Hindlimb muscle (tissue), 1 donor: ENCODE measurements around the gene TSPAN16. TPM values are rescaled to one million over a fixed set of nuclear protein-coding genes. Genes with fewer than 3 reads are reported as not detected.
"Not testable (repeated sequence)": the region's sequence is repeated elsewhere in the genome, so short reads cannot be mapped to it uniquely, and the experiment has no call there.

Experiments used
- DNase-seq: peaks from one replicate; pipeline ENCODE4 v3.0.0-alpha.2; 2013
- polyA plus RNA-seq: library from polyadenylated mRNA; unstranded; fragments of 120-200 nt; gene quantifications from one replicate; pipeline ENCODE4 v1.2.1, GENCODE V29; 2013; ENCODE audit not compliant: insufficient read length

TSPAN16 gene
- polyA plus RNA-seq, 1 donor: not detected

DNA sequence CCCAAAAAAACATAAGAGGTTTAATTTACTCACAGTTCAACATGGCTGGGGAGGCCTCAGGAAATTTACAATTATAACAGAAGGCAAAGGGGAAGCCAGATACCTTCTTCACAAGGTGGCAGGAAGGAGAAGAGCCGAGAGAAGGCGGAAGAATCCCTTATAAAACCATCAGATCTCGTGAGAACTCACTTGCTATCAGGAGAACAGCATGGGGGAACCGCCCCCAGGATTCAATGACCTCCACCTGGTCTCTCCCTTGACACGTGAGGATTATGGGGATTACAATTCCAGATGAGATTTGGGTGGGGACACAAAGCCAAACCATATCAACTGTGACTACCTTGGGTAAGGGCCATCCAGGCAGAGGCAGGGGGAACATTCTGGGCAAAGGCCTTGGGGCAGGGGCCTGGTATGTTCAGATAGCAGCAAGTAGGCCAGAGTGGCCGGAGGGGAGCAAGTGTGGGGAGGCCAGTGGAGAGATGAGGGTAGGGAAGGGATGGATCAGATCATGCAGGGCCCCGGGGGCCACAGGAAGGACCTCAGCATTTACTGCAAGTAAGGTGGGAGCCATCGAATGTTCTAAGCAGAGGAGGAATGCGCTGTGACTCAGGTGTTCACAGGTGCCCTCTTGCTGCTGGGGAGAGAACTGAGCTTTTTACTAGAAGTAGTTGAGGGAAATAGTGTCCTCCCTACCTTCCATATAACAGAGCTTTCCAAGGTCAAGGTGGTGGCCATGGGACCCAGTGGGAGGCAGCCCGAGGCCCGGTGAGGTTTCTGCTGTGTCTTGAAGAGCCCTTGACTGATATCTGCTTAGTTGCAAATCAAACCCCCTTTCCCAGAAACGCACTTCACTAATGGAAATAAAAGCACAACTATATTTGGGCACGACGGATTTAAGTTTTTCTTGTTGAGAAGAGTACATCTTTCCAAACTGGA lies 25.5 kb downstream of the TSPAN16 start:
- DNase-seq: no peak

DNA sequence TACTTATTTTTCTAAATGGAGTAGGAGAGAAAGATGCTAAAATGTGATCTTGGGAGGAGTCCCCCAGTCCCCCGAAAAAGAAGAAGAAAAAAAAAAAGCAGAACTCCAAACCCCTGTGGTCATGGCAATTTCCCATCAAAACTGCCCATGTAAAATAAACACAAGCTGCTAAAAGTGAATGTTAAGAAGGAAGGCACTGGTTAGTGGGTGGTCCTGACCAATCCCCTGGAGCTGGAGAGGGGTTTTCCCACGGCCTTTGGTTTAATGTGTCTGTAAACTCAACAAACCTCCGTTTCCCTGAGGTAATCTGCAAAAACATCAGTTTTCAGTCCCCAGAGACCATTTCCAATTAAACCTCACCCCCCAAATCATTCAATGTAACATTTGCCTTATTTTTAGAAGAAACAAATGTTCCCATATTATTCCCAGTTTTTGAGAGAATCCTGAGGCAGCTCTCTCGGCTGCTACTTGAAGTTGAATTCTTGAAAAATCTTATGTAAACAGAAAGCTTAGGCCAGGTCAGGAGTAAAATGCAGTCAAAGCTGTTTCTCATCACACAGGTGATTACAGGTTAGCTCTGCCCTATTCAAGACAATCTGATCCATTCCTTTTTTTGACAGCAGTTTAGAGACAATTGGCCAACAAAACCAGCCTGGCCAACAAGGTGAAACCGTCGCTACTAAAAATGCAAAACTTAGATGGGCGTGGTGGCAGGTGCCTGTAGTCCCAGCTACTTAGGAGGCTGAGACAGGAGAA lies 26.5 kb downstream of the TSPAN16 start:
- no peak for DNase-seq

GRCh38 chr19:11323601-11324078 lies 27.7 kb downstream of the TSPAN16 start:
- no peak for DNase-seq

DNA sequence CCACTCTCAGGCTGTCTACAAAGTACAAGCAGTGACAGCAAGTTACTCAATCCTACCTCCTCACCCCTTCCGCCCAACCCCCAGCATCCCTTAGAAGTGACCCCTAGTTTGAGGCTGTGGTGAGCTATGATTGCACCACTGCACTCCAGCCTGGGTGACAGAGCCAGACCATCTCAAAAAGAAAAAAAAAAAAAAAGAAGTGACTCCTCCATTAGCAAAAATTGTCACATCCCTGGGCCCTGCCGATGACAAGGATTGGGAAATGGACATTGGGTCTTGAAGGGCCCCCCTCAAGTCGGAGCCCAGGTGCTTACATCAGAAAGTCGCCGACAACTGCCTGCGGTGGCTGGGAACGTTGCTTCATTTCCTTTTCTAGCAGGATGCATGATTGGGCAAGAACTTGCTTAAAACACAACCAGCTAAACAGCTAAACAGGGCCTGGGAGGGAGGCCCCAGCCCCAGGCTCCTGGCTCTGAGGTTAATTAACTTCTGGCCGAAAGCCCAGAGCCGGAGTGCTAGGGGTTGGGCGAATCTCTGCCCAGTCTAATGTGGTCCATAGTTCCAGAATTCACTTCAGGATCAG lies 28.2 kb downstream of the TSPAN16 start:
- peak; percentile 64 for DNase-seq

DNA sequence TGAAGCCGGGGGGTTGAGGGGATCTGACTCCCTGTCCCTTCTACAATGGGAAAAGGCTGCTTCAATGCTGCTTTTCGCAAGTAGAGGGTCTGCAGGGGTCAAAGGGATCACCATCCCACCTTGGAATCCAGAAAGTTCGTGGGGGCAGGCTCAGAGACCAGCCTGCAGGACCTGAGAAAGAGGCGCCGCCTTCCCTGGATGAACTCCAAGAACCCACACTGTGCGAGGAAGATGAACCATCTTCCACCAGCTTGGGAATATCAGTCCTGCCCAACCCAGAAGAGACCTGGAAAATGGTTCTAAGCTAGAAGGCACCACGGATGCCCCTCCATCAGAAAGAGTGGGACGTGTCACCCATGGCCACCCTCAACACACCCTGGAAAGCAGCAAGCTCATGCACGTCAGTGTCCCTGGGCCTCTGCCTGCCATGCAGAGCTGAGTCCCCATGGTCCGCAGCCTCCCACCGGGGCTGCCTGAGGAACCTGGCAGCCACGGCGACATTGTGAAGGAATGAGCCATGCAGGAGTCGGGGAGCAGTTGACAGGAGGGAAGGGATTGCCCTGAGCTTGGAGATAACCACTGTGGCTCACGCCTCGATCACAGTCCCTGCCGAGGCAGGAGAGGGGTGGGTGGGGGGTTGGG lies 28.9 kb downstream of the TSPAN16 start:
- no peak for DNase-seq

DNA sequence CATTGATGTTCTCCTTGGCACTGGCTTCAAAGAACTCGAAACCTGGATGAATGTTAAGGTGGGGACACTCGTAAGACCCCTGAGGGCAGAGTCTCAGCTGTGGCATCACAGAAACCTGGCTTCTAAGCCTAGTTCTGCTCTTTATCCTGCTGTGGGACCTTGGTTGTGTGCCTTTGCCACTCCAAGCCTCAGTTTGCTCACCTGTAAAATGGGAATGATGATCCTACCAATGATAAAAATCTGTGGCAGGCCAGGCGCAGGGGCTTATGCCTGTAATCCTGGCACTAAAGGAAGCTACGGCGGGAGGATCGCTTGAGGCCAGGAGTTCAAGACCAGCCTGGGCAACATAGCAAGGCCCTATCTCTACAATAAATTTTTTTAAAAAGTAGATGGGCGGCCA lies 29.6 kb downstream of the TSPAN16 start:
- DNase-seq: no peak

- DNase-seq: no peak
These were observed 34.2 kb downstream of the TSPAN16 start for GRCh38 chr19:11330127-11330526.

DNA sequence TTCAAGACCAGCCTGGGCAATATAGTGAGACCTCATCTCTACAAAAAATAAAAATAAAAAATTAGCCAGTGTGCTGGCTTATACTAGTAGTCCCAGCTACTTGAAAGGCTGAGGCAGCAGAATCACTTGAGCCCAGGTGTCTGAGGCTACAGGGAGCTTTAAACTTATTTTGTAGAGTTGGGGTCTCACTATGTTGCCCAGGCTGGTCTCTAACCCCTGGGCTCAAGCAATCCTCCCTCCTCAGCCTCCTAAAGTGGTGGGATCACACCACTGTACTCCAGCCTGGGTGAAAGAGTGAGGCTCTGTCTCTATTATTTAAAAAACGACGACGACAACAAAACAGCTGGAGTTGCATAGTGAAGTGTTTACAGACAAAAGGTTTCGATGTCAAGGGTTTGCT lies 35.5 kb downstream of the TSPAN16 start:
- DNase-seq: no peak

- no peak for DNase-seq
These were observed 36.9 kb downstream of the TSPAN16 start for GRCh38 chr19:11332822-11333221.

GRCh38 chr19:11333838-11334237 lies 37.9 kb downstream of the TSPAN16 start:
- DNase-seq: not testable (repeated sequence)

- DNase-seq: no peak
These were observed 39.6 kb downstream of the TSPAN16 start for GRCh38 chr19:11335449-11336146.

DNA sequence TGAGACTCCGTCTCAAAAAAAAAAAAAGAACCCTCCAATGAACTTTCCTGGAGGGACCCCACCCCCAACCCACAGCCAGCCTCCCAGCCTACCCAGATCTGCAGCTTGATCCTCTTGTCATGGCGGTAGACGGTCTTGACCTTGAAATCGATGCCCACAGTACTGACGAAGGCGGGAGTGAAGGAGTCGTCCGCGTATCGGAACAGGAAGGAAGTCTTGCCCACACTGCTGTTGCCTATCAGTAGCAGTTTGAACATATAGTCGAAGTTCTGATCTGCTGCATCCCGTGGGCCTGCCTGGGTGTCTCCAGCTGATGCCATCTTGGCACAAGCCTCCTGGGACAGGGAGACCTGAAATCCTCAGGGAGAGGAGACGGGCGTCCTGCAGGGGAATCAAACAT lies 41.1 kb downstream of the TSPAN16 start:
- DNase-seq: no peak

- no peak for DNase-seq
These were observed 42.2 kb downstream of the TSPAN16 start for GRCh38 chr19:11338121-11338520.

DNA sequence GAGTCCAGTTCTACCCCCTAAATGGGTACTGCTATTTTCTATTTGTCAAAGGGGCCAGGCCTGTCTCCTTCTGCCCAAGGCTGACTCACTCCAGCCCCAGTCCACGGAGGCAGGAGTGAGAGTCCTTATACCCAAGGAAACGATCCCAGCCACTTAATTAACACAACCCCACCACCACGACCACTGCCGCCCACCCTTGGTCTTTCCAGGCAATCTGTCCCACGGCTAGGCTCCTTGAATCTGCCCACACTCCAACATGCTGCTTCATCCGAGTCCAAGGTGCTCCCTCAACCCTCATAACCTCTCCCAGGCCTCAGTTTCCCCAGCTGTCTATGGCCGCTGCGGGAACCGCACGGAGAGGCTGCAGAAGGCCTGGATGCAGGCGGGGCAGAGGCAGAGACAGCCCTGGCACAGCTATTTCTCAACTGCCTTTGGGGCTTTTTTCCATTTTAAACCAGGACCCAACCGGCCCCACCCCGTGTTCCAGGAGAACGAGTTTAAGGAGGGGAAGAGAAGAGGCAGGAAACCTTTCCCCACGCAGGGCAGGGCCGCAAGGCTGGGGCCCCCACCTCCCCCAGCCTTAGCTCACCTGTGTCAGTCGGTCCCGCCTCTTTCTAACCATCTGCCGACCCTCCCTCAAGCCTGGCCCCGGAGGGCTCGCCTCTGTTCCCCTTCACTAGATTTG lies 42.8 kb downstream of the TSPAN16 start:
- no peak for DNase-seq

DNA sequence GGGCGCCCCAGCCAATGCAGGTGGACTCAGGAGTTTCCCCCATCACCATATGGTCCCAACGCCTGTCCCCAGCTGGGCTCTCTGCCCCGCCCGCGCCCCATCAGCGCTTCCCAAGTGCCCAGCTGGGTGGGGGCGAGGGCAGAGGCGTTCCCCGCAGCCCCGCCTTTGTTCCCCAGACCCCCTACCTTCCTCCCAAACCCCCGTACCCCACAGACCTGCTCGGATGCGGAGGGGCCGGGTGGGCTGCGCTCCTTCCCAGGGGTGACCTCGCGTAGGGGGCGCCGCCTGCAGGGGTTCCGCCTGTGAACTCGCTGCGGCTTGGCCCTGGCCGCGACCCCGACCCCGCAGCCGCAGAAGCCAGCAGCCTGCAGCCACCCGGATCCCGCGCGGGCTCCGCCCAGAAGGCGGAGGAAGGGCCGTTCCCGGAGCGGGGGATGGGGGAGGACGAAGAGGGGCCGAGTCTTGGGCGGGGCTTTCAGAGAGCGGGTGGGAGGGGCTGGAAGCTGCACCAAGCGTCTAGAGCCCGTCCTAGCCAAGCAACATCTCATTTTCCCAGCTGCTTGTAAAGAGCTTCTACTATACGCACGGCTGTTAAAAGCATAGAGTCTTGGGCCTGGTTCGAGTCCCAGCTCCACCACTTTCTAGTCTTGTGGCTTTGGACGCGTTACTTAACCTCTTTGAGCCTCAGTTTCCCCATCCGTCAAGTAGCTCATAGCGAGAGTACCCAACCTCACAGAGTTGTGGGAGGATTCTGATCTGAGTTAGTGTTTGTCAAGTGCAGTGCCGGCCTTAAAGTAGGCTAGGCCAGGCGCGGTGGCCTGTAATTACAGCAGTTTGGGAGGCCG lies 43.5 kb downstream of the TSPAN16 start, which contains the start of gene RAB3D:
Gene RAB3D (minus strand): TSS at position 404 of the 845 bp plus-strand sequence. CDS start 2,258 bp downstream, outside the sequence.
- peak; percentile 93 for DNase-seq

DNA sequence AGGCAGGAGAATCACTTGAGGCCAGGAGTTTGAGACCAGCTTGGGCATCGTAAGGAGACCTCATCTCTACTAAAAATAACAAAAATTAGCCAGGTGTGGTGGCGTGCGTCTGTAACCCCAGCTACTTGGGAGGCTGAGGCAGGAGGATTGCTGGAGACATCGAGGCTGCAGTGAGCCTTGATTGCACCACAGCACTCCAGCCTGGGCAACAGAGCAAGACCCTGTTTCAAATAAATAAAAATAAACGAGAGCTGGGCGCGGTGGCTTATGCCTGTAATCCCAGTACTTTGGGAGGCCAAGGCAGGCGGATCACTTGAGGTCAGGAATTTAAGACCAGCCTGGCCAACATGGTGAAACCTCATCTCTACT lies 44.1 kb downstream of the TSPAN16 start:
- DNase-seq: not testable (repeated sequence)

- DNase-seq: no peak
These were observed 46.5 kb downstream of the TSPAN16 start for GRCh38 chr19:11342429-11342828.

- DNase-seq: no peak
These were observed 49.3 kb downstream of the TSPAN16 start for GRCh38 chr19:11345122-11345803.

DNA sequence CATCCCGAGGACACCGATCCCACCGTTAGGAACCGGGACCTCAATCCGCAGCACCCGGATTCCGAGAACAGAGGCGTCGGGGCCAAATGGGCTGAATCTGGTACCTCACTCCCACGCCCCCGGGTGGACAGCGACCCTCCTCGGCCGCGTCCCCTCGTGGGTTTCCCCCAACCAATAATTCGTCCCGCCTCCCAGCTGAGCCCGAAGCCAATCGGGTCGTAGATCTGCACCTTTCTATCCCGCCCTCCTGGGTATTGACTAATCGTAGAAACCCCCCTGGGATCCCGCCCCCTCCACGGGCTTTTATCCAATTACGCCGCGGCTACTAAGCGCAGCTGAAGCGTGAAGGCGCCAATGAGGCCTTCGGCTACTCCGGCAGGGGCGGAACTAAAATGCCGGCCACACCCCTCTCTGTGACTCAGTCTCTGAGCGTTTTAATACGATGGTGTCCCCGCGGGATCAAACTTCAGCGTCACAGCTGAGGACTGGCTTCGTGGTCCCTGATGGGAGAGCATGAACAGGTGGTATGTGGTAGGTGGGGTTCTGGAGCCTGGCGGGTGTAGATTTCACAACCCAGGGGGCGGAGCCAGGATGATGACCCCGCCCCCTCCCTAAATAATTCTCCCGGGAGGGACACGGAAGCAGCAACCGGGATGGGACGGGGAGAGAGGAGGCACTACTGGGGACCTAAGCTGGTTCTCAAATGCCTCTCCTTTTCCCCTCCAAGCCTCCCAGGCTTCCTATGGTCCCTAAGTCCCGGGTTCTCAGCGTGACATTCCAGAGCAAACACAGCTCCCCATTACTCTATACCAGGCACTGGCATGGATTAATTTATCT lies 50.4 kb downstream of the TSPAN16 start, which contains the start of the genes CCDC159 and TMEM205:
Gene CCDC159 (plus strand): TSS at position 416 of the 837 bp plus-strand sequence. CDS start 88 bp downstream, at position 504.
Gene TMEM205 (minus strand): TSS at position 165 of the 837 bp plus-strand sequence. CDS start 649 bp downstream, outside the sequence.
- peak; percentile 94 for DNase-seq
